ENCODE measurements around the gene ATG9A. TPM values are rescaled to one million over a fixed set of nuclear protein-coding genes. Genes with fewer than 3 reads are reported as not detected.
A peak's percentile ranks its signal among the peaks of the same experiment; 100 is the strongest.

Gene ATG9A
- total and polyA plus RNA-seq, 2 donors: 10.0 to 27.4 TPM

DNA sequence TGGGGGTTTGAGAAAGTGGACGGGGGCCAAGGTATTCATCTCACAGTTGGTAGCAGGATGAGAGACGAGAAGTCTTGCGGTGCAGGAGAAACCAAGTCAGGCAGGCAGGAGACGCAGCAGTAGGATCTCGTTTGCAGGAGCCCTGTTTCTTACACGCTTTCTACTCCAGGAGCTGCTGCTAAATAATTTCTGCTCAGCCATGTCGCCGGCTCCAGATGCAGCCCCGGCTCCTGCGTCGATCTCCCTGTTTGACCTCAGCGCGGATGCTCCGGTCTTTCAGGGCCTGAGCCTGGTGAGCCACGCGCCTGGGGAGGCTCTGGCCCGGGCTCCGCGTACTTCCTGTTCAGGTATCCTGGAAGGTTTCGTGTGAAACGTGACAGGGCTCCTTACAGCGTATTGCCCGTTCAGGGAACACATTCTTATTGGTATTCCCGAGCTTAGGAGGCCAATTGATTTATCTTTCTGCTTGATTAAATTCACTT is 664 bp upstream of the ATG9A start:
- H3K4me3 ChIP-seq (ENCODE audit: low read length in 2 of 2): peak overlapping the region; percentile 70 to 99
- H3K4me1 ChIP-seq (ENCODE audit: control insufficient read depth in 2 of 2, insufficient read depth in 2 of 2, low read length in 2 of 2): peaks cover 16 to 23% of the 10 kb centered on the region in 2 donors
- under 1% methylated on average over 24 of the region's 24 CpGs for WGBS
- no peaks in the 10 kb centered on the region for H3K27me3 ChIP-seq (ENCODE audit: control insufficient read depth in 2 of 2, insufficient read depth in 1 of 2, low read length in 1 of 2)
- peak in 2 of 9 donors; percentile 27 to 69 for DNase-seq (ENCODE audit: low read depth in 6 of 9, low spot score in 9 of 9)
- peak overlapping the region; percentile 89 to 96 for H3K27ac ChIP-seq (ENCODE audit: low read depth in 1 of 2, low read length in 1 of 2)
- no peaks in the 10 kb centered on the region for H3K9me3 ChIP-seq (ENCODE audit: control insufficient read depth in 2 of 2, insufficient read depth in 1 of 2, low read length in 1 of 2)
- peaks cover 55 to 56% of the 10 kb centered on the region in 2 donors for H3K36me3 ChIP-seq (ENCODE audit: control insufficient read depth in 2 of 2, insufficient read depth in 2 of 2, low read length in 1 of 2)

- Histone ChIP-seq H3K36me3 (ENCODE audit: control insufficient read depth in 2 of 2, insufficient read depth in 2 of 2, low read length in 1 of 2) (peaks cover 55 to 56% of the 10 kb centered on the region in 2 donors), H3K27me3 (ENCODE audit: control insufficient read depth in 2 of 2, insufficient read depth in 1 of 2, low read length in 1 of 2) (no peaks in the 10 kb centered on the region), H3K4me1 (ENCODE audit: control insufficient read depth in 2 of 2, insufficient read depth in 2 of 2, low read length in 2 of 2) (peaks cover 16 to 23% of the 10 kb centered on the region in 2 donors), H3K27ac (ENCODE audit: low read depth in 1 of 2, low read length in 1 of 2) (peak overlapping the region; percentile 60 to 99), H3K4me3 (ENCODE audit: low read length in 2 of 2) (peak overlapping the region; percentile 70 to 99), H3K9me3 (ENCODE audit: control insufficient read depth in 2 of 2, insufficient read depth in 1 of 2, low read length in 1 of 2) (no peaks in the 10 kb centered on the region)
- 3% methylated on average over 19 of the region's 19 CpGs for WGBS
- DNase-seq (ENCODE audit: low read depth in 6 of 9, low spot score in 9 of 9): no peak
These were observed 528 bp downstream of the ATG9A start for GRCh38 chr2:219228911-219229304.

DNA sequence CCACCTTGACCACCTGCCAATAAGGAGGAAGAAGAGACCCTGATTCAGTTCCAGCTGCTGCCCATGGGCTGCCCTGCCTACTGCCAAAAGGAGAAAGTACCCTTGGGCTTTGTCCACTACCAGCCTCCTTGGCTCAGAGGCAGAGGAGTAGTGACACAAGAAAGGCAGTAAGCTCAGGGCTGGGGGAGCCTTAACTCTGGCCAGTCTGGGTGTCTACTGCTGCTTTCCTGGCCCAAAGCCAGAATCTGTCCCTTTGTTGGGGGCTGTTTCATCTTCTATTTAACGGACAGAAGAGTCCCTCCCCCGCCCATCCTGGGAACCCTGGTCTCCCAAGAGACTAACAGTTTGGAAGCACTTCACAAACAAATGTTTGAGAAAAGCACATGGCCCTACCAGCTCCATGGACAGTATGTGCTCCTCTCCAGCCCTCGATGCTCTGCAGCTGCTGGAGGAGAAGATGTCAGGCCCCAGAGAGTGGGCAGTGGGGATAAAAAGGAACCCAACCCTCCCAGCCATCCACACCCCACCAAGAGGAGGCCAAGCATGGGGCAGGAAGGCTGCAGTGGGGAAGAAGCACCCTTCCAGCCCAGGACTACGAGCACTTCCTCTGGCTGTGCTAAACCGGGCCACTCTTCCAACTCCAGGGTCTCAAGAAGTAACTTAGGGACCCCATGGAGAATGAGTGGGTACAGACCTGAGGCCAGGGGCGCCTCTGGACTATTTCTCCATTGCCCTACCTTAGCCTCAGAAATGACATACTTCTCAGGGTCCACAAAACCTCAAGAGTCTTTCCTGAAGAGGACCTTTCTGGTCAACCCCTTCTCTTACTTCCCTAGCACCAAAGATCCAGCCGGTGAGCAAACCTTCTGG is 1.2 kb downstream of the ATG9A start:
- Histone ChIP-seq H3K36me3 (ENCODE audit: control insufficient read depth in 2 of 2, insufficient read depth in 2 of 2, low read length in 1 of 2) (peaks cover 55 to 56% of the 10 kb centered on the region in 2 donors), H3K4me3 (ENCODE audit: low read length in 2 of 2) (peak overlapping the region; percentile 70 to 99), H3K27me3 (ENCODE audit: control insufficient read depth in 2 of 2, insufficient read depth in 1 of 2, low read length in 1 of 2) (no peaks in the 10 kb centered on the region), H3K9me3 (ENCODE audit: control insufficient read depth in 2 of 2, insufficient read depth in 1 of 2, low read length in 1 of 2) (no peaks in the 10 kb centered on the region), H3K27ac (ENCODE audit: low read depth in 1 of 2, low read length in 1 of 2) (no peak overlapping the region), H3K4me1 (ENCODE audit: control insufficient read depth in 2 of 2, insufficient read depth in 2 of 2, low read length in 2 of 2) (peaks cover 16 to 23% of the 10 kb centered on the region in 2 donors)
- DNase-seq (ENCODE audit: low read depth in 6 of 9, low spot score in 9 of 9): no peak
- 57% methylated on average over 7 of the region's 7 CpGs for WGBS

DNA sequence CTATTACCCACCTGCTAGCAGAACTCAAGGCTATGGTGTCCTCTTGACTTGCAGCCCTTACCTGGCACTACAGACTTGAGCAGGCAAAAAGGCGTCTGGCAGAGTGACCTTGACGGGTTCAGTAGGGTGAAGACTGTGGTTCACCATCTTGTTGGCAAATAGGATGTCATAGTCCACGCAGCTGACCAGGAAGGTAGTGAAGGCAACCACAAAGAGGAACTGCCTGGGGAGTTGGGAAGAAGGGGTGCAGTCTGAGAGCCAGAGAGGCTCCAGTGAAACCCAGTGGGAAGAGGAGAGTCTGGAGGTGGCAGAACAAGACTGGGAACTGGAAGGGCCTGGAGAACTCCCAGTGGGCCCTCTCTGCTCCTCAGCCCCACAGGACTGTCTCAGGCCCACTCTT is 4.1 kb downstream of the ATG9A start:
- Histone ChIP-seq H3K27ac (ENCODE audit: low read depth in 1 of 2, low read length in 1 of 2) (no peak overlapping the region), H3K36me3 (ENCODE audit: control insufficient read depth in 2 of 2, insufficient read depth in 2 of 2, low read length in 1 of 2) (peaks cover 62 to 73% of the 10 kb centered on the region in 2 donors)

GRCh38 chr2:219223831-219224610 is 5.4 kb downstream of the ATG9A start:
- H3K4me3 ChIP-seq (ENCODE audit: low read length in 2 of 2): no peak overlapping the region
- H3K4me1 ChIP-seq (ENCODE audit: control insufficient read depth in 2 of 2, insufficient read depth in 2 of 2, low read length in 2 of 2): peaks cover 13 to 20% of the 10 kb centered on the region in 2 donors
- H3K9me3 ChIP-seq (ENCODE audit: control insufficient read depth in 2 of 2, insufficient read depth in 1 of 2, low read length in 1 of 2): no peaks in the 10 kb centered on the region
- no peak for DNase-seq (ENCODE audit: low read depth in 6 of 9, low spot score in 9 of 9)
- no peak overlapping the region for H3K27ac ChIP-seq (ENCODE audit: low read depth in 1 of 2, low read length in 1 of 2)
- H3K36me3 ChIP-seq (ENCODE audit: control insufficient read depth in 2 of 2, insufficient read depth in 2 of 2, low read length in 1 of 2): peaks cover 73 to 77% of the 10 kb centered on the region in 2 donors
- H3K27me3 ChIP-seq (ENCODE audit: control insufficient read depth in 2 of 2, insufficient read depth in 1 of 2, low read length in 1 of 2): no peaks in the 10 kb centered on the region
- 98% methylated on average over 31 of the region's 31 CpGs for WGBS

More for the DNA sequence above, 4.1 kb downstream of the ATG9A start:
- Histone ChIP-seq H3K4me3 (ENCODE audit: low read length in 2 of 2) (no peak overlapping the region), H3K9me3 (ENCODE audit: control insufficient read depth in 2 of 2, insufficient read depth in 1 of 2, low read length in 1 of 2) (no peaks in the 10 kb centered on the region), H3K27me3 (ENCODE audit: control insufficient read depth in 2 of 2, insufficient read depth in 1 of 2, low read length in 1 of 2) (no peaks in the 10 kb centered on the region), H3K4me1 (ENCODE audit: control insufficient read depth in 2 of 2, insufficient read depth in 2 of 2, low read length in 2 of 2) (peaks cover 11 to 17% of the 10 kb centered on the region in 2 donors)
- DNase-seq (ENCODE audit: low read depth in 6 of 9, low spot score in 9 of 9): no peak
- 80% methylated on average over 3 of the region's 3 CpGs for WGBS

DNA sequence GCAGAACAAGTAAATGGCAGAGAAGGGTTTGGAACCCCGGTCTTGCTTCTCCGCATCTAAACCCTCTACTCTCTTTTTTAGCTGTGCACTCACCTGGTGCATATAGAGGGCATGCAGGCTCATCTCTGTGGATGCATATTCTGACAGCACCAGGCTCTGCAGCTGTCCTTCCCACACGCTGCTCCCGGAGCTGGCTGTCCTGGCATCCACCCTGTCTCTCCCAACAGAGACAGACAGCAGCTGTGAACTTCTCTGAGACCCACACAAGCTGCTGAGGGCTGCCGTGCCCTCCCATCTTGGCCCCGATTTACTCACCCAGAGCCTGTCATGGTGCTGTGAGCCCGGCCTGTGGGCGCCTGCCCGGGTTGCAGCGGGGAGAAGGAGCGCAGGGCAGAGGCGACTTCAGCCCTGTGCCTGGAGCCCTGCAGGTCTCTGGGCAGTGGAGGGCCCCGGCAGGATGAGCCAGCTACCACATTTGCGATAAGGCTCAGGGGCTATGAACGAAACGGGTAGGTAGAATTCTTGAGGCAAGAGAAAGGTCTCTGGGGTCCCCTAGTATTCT is 7.4 kb downstream of the ATG9A start:
- H3K9me3 ChIP-seq (ENCODE audit: control insufficient read depth in 2 of 2, insufficient read depth in 1 of 2, low read length in 1 of 2): peaks cover 0 to 3% of the 10 kb centered on the region in 2 donors
- H3K4me1 ChIP-seq (ENCODE audit: control insufficient read depth in 2 of 2, insufficient read depth in 2 of 2, low read length in 2 of 2): peaks cover 18 to 23% of the 10 kb centered on the region in 2 donors
- peaks cover 69% of the 10 kb centered on the region in 2 donors for H3K36me3 ChIP-seq (ENCODE audit: control insufficient read depth in 2 of 2, insufficient read depth in 2 of 2, low read length in 1 of 2)
- H3K27ac ChIP-seq (ENCODE audit: low read depth in 1 of 2, low read length in 1 of 2): no peak overlapping the region
- 98% methylated on average over 16 of the region's 16 CpGs for WGBS
- H3K4me3 ChIP-seq (ENCODE audit: low read length in 2 of 2): no peak overlapping the region
- peaks cover 0 to 10% of the 10 kb centered on the region in 2 donors for H3K27me3 ChIP-seq (ENCODE audit: control insufficient read depth in 2 of 2, insufficient read depth in 1 of 2, low read length in 1 of 2)
- no peak for DNase-seq (ENCODE audit: low read depth in 6 of 9, low spot score in 9 of 9)

DNA sequence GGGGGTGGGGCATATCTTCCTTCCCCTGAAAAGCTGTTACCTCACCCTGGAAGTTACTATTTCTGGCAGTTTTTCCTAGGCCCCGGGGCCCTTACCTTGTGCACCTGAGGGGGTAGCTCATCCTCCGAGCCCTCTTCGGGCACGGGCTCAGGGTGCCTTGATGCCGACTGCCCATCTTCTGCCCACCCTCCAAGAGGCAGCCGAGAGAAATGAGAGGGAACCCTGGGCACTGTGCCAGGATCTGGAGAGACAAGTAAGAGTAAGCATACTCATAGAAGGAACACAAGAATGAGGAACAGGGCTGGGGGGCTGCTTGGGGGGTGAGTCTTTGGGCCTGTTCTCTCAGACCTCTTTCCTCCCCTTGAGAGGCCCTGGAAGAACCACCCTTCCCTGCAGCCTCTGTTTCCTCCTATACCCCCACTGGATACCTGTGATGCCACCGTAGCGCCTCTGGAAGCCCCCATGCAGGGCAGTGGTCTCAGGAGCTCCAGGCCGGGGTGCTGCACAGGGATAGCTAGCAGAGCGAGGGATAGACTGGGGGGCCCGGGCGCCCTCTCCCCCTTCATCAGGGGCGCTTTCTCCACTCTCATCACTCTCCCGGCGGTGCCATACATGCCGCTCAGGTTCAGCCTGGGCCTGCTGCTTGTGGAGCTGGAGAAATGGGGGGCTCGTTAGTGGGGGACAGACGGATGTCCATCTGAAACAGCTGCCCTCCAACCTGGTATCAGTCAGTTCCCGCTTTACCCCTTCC is 8.6 kb downstream of the ATG9A start:
- WGBS: 98% methylated on average over 19 of the region's 19 CpGs
- Histone ChIP-seq H3K36me3 (ENCODE audit: control insufficient read depth in 2 of 2, insufficient read depth in 2 of 2, low read length in 1 of 2) (peaks cover 61 to 62% of the 10 kb centered on the region in 2 donors), H3K27me3 (ENCODE audit: control insufficient read depth in 2 of 2, insufficient read depth in 1 of 2, low read length in 1 of 2) (peaks cover 0 to 12% of the 10 kb centered on the region in 2 donors), H3K9me3 (ENCODE audit: control insufficient read depth in 2 of 2, insufficient read depth in 1 of 2, low read length in 1 of 2) (peaks cover 0 to 3% of the 10 kb centered on the region in 2 donors), H3K4me3 (ENCODE audit: low read length in 2 of 2) (no peak overlapping the region), H3K4me1 (ENCODE audit: control insufficient read depth in 2 of 2, insufficient read depth in 2 of 2, low read length in 2 of 2) (peaks cover 18 to 23% of the 10 kb centered on the region in 2 donors), H3K27ac (ENCODE audit: low read depth in 1 of 2, low read length in 1 of 2) (no peak overlapping the region)
- DNase-seq (ENCODE audit: low read depth in 6 of 9, low spot score in 9 of 9): no peak

GRCh38 chr2:219219784-219220532 is 9.5 kb downstream of the ATG9A start:
- Histone ChIP-seq H3K36me3 (ENCODE audit: control insufficient read depth in 2 of 2, insufficient read depth in 2 of 2, low read length in 1 of 2) (peaks cover 53 to 54% of the 10 kb centered on the region in 2 donors), H3K27ac (ENCODE audit: low read depth in 1 of 2, low read length in 1 of 2) (no peak overlapping the region), H3K4me1 (ENCODE audit: control insufficient read depth in 2 of 2, insufficient read depth in 2 of 2, low read length in 2 of 2) (peaks cover 18 to 23% of the 10 kb centered on the region in 2 donors), H3K27me3 (ENCODE audit: control insufficient read depth in 2 of 2, insufficient read depth in 1 of 2, low read length in 1 of 2) (peaks cover 0 to 12% of the 10 kb centered on the region in 2 donors), H3K4me3 (ENCODE audit: low read length in 2 of 2) (no peak overlapping the region), H3K9me3 (ENCODE audit: control insufficient read depth in 2 of 2, insufficient read depth in 1 of 2, low read length in 1 of 2) (peaks cover 0 to 3% of the 10 kb centered on the region in 2 donors)
- DNase-seq (ENCODE audit: low read depth in 6 of 9, low spot score in 9 of 9): no peak
- 97% methylated on average over 18 of the region's 18 CpGs for WGBS

Measured in thymus (tissue), 11 donors.